ENCODE results near the gene SOX8. TPM values are rescaled to one million over a fixed set of nuclear protein-coding genes. Genes with fewer than 3 reads are reported as not detected.

SOX8 gene
- total RNA-seq, 1 donor from 2014 or later, result 0.74 TPM

GRCh38 chr16:1010815-1011214, 29.2 kb downstream of the SOX8 start:
- H3K9me3 ChIP-seq, result no peaks in the 10 kb centered on the region
- intact Hi-C loops (cut with DNase I), result no loop called here
- TF ChIP-seq CTCF (IDR thresholded peaks at IDR 0.05), result no peak
- no peak for TF ChIP-seq POLR2AphosphoS5 (IDR thresholded peaks at IDR 0.05; ENCODE audit: insufficient read depth in 1 of 2, low read depth in 1 of 2)
- no peak for TF ChIP-seq POLR2A (IDR thresholded peaks at IDR 0.05)
- no peak overlapping the region for H3K27ac ChIP-seq
- no peak for DNase-seq (ENCODE audit: extremely low spot score in 2 of 2)
- no peaks in the 10 kb centered on the region for H3K27me3 ChIP-seq
- no peaks in the 10 kb centered on the region for H3K36me3 ChIP-seq
- no peak overlapping the region for H3K4me3 ChIP-seq
- H3K4me1 ChIP-seq, result no peaks in the 10 kb centered on the region

GRCh38 chr16:1011316-1012082, 29.9 kb downstream of the SOX8 start:
- no peaks in the 10 kb centered on the region for H3K27me3 ChIP-seq
- H3K27ac ChIP-seq, result no peak overlapping the region
- H3K36me3 ChIP-seq, result no peaks in the 10 kb centered on the region
- TF ChIP-seq POLR2A (IDR thresholded peaks at IDR 0.05) (no peak), CTCF (IDR thresholded peaks at IDR 0.05) (no peak)
- no peaks in the 10 kb centered on the region for H3K9me3 ChIP-seq
- no peak overlapping the region for H3K4me3 ChIP-seq
- DNase-seq (ENCODE audit: extremely low spot score in 2 of 2), result no peak
- intact Hi-C loops (cut with DNase I), result no loop called here
- H3K4me1 ChIP-seq, result no peaks in the 10 kb centered on the region

GRCh38 chr16:1012135-1012534, 30.6 kb downstream of the SOX8 start:
- Histone ChIP-seq H3K36me3 (no peaks in the 10 kb centered on the region), H3K27me3 (no peaks in the 10 kb centered on the region), H3K9me3 (no peaks in the 10 kb centered on the region), H3K4me1 (no peaks in the 10 kb centered on the region), H3K4me3 (no peak overlapping the region), H3K27ac (no peak overlapping the region)
- intact Hi-C loops (cut with DNase I), result no loop called here
- no peak for TF ChIP-seq POLR2A (IDR thresholded peaks at IDR 0.05)
- TF ChIP-seq CTCF (IDR thresholded peaks at IDR 0.05), result no peak
- TF ChIP-seq POLR2AphosphoS5 (IDR thresholded peaks at IDR 0.05; ENCODE audit: insufficient read depth in 1 of 2, low read depth in 1 of 2), result no peak
- no peak for DNase-seq (ENCODE audit: extremely low spot score in 2 of 2)

- intact Hi-C loops (cut with DNase I), result no loop called here
- DNase-seq (ENCODE audit: extremely low spot score in 2 of 2), result no peak
- Histone ChIP-seq H3K9me3 (no peaks in the 10 kb centered on the region), H3K4me1 (no peaks in the 10 kb centered on the region), H3K27ac (no peak overlapping the region), H3K4me3 (no peak overlapping the region), H3K27me3 (no peaks in the 10 kb centered on the region), H3K36me3 (no peaks in the 10 kb centered on the region)
- no peak for TF ChIP-seq CTCF (IDR thresholded peaks at IDR 0.05)
- no peak for TF ChIP-seq POLR2A (IDR thresholded peaks at IDR 0.05)
- TF ChIP-seq POLR2AphosphoS5 (IDR thresholded peaks at IDR 0.05; ENCODE audit: insufficient read depth in 1 of 2, low read depth in 1 of 2), result no peak
These were observed 31.4 kb downstream of the SOX8 start for GRCh38 chr16:1012722-1013592.

- TF ChIP-seq CTCF (IDR thresholded peaks at IDR 0.05), result no peak
- TF ChIP-seq POLR2AphosphoS5 (IDR thresholded peaks at IDR 0.05; ENCODE audit: insufficient read depth in 1 of 2, low read depth in 1 of 2), result no peak
- no peak for TF ChIP-seq POLR2A (IDR thresholded peaks at IDR 0.05)
- no peaks in the 10 kb centered on the region for H3K27me3 ChIP-seq
- no peaks in the 10 kb centered on the region for H3K9me3 ChIP-seq
- intact Hi-C loops (cut with DNase I), result no loop called here
- H3K4me3 ChIP-seq, result no peak overlapping the region
- no peaks in the 10 kb centered on the region for H3K36me3 ChIP-seq
- H3K4me1 ChIP-seq, result no peaks in the 10 kb centered on the region
- no peak overlapping the region for H3K27ac ChIP-seq
- DNase-seq (ENCODE audit: extremely low spot score in 2 of 2), result no peak
These were observed 32.0 kb downstream of the SOX8 start for GRCh38 chr16:1013593-1013900.
